Transverse colon (tissue), 4 donors: ENCODE data around the gene CPZ.

Experiments
- EP300 ChIP-seq: sonication (generic); formaldehyde crosslinking; IDR thresholded peaks from one replicate; pipeline ENCODE4 v1.6.1; 2017; ENCODE audit warnings: antibody characterized with exemption, low read depth
- POLR2A ChIP-seq: fragments of 450-650 bp; IDR thresholded peaks from one replicate; pipeline ENCODE4 v1.6.1; 2016; ENCODE audit warnings: antibody characterized with exemption, mild to moderate bottlenecking, moderate library complexity
- POLR2AphosphoS5 ChIP-seq, 3 donors: sonication (generic); formaldehyde crosslinking; IDR thresholded peaks; one replicate each; pipeline ENCODE4 v1.6.1; 2016; ENCODE audit warnings: antibody characterized with exemption in 3 of 3
- TF ChIP-seq, protein P1 (sequence below), 5 experiments: fragments of 200-600 bp in 3 of 5; fragments of 450-650 bp in 2 of 5; sonication (generic) in 3 of 5; IDR thresholded peaks; 1 replicate in 2 of 5; 2 replicates in 3 of 5; pipeline ENCODE4 v1.5.1; 2016 to 2017; ENCODE audit warnings: antibody characterized with exemption in 5 of 5, inconsistent platforms in 3 of 5, mild to moderate bottlenecking in 2 of 5, moderate library complexity in 1 of 5

DNA sequence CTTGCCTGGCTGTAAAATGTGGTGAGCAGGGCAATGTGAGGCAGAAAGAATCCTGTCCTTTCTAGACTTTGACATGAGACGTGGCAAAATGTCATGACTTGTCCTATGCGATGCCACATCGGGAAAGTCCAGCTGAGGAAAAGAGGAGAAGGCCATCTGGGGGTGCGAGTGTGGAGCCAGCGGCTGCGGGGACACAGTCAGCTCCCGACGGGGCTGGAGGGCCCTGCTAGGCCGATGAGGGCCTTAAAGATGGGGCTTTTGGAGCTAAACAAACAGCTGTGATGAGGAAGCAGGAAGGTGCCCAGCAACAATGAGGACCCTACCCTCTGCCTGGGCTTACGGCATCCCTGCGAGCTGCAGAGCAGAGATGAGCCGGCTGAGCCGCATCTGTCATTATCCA is 7.7 kb downstream of the CPZ start:
- TF ChIP-seq POLR2A (no peak), POLR2AphosphoS5 (IDR thresholded peaks at IDR 0.05) (no peak), EP300 (no peak)
- TF ChIP-seq, protein P1, sequence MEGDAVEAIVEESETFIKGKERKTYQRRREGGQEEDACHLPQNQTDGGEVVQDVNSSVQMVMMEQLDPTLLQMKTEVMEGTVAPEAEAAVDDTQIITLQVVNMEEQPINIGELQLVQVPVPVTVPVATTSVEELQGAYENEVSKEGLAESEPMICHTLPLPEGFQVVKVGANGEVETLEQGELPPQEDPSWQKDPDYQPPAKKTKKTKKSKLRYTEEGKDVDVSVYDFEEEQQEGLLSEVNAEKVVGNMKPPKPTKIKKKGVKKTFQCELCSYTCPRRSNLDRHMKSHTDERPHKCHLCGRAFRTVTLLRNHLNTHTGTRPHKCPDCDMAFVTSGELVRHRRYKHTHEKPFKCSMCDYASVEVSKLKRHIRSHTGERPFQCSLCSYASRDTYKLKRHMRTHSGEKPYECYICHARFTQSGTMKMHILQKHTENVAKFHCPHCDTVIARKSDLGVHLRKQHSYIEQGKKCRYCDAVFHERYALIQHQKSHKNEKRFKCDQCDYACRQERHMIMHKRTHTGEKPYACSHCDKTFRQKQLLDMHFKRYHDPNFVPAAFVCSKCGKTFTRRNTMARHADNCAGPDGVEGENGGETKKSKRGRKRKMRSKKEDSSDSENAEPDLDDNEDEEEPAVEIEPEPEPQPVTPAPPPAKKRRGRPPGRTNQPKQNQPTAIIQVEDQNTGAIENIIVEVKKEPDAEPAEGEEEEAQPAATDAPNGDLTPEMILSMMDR (IDR thresholded peaks at IDR 0.05) = no peak
